Esophagus (tissue), 2 donors: ENCODE results near the gene PRG3. TPM values are rescaled to one million over a fixed set of nuclear protein-coding genes. Genes with fewer than 3 reads are reported as not detected.
A peak's percentile ranks its signal among the peaks of the same experiment; 100 is the strongest.

ENCODE experiments used
- H3K27ac ChIP-seq, 2 donors: one replicate each; pipeline ENCODE4 v1.5.1; 2013; ENCODE audit warnings: low read depth in 2 of 2, mild to moderate bottlenecking in 2 of 2, inconsistent platforms in 1 of 2, low read length in 1 of 2, moderate library complexity in 1 of 2
- H3K27me3 ChIP-seq, 2 donors: one replicate each; pipeline ENCODE4 v1.6.1; 2013; ENCODE audit warnings: low read length in 2 of 2, control low read depth in 1 of 2, mild to moderate bottlenecking in 1 of 2; ENCODE audit not compliant: insufficient read depth in 2 of 2, control insufficient read depth in 1 of 2
- H3K36me3 ChIP-seq, 2 donors: one replicate each; pipeline ENCODE4 v1.6.1; 2013; ENCODE audit warnings: low read length in 1 of 2; ENCODE audit not compliant: control insufficient read depth in 2 of 2, insufficient read depth in 2 of 2
- H3K4me1 ChIP-seq, 2 donors: one replicate each; pipeline ENCODE4 v1.6.1; 2013; ENCODE audit warnings: low read length in 1 of 2; ENCODE audit not compliant: control insufficient read depth in 2 of 2, insufficient read depth in 2 of 2
- H3K4me3 ChIP-seq, 2 donors: one replicate each; pipeline ENCODE4 v1.5.1; 2013; ENCODE audit warnings: low read length in 2 of 2, mild to moderate bottlenecking in 2 of 2, low read depth in 1 of 2, moderate library complexity in 1 of 2
- H3K9me3 ChIP-seq, 2 donors: one replicate each; pipeline ENCODE4 v1.6.1; 2013; ENCODE audit warnings: mild to moderate bottlenecking in 2 of 2, low read depth in 1 of 2, low read length in 1 of 2, moderate library complexity in 1 of 2; ENCODE audit not compliant: control insufficient read depth in 2 of 2, insufficient read depth in 1 of 2
- WGBS, 2 donors: extraction: QIAGEN DNeasy Blood & Tissue Kit; methylation state at CpG; one replicate each; pipeline ENCODE4 v1.1.7; 2013; 5-methylcytosine and 5-hydroxymethylcytosine counted together
- polyA plus RNA-seq, 2 donors: library from polyadenylated mRNA; stranded (reverse); fragments of 200-250 nt; gene quantifications; one replicate each; pipeline ENCODE4 v1.2.3, GENCODE V29; 2013
- donor health status: healthy with polysubstance abuse.
- donor health status: Bipolar disorder and iron deficiency.

The PRG3 gene
- polyA plus RNA-seq = not detected

DNA sequence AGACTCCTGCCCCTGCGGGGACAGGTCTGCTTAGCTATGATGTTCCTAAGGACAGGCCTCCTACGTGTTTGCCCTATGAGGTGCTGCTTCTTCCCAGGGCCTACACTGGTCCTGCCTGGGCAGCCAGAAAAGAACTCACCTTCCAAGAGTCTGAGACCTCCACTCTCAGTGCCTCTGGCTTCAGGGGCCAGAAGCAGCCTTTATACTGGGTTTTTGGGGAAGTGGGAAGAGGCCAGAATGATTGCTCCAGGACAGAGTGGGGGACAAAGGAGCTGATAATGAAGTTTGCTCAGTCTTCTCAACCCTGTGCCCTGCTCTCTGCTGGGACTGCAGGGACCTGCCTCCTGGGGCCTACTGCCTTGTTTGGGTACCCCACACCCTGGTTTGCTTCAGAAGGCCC, at the start of gene PRG3:
Gene PRG3 (minus strand): TSS at position 176 of the 400 bp plus-strand sequence. CDS start 442 bp downstream, outside the sequence.
- no peaks in the 10 kb centered on the region for H3K36me3 ChIP-seq
- WGBS, 2 donors = 78 to 88% methylated on average over 2 of the region's 2 CpGs
- no peaks in the 10 kb centered on the region for H3K27me3 ChIP-seq
- no peaks in the 10 kb centered on the region for H3K9me3 ChIP-seq
- no peaks in the 10 kb centered on the region for H3K4me1 ChIP-seq
- H3K4me3 ChIP-seq = no peak within 1 kb of the TSS
- no peak within 1 kb of the TSS for H3K27ac ChIP-seq

GRCh38 chr11:57429946-57430345, 49.0 kb upstream of the PRG3 start:
- Histone ChIP-seq H3K4me1 (peaks cover 4 to 13% of the 10 kb centered on the region in 2 donors), H3K4me3 (no peak overlapping the region), H3K36me3 (no peaks in the 10 kb centered on the region), H3K9me3 (no peaks in the 10 kb centered on the region), H3K27ac (no peak overlapping the region), H3K27me3 (no peaks in the 10 kb centered on the region)
- 49 to 57% methylated on average over 4 of the region's 4 CpGs for WGBS, 2 donors

- Histone ChIP-seq H3K36me3 (no peaks in the 10 kb centered on the region), H3K9me3 (no peaks in the 10 kb centered on the region), H3K4me1 (peaks cover 4 to 21% of the 10 kb centered on the region in 2 donors), H3K4me3 (no peak overlapping the region), H3K27me3 (no peaks in the 10 kb centered on the region), H3K27ac (no peak overlapping the region)
- 84 to 94% methylated on average over 5 of the region's 5 CpGs for WGBS, 2 donors
These were observed 47.7 kb upstream of the PRG3 start for GRCh38 chr11:57428643-57429042.

- H3K9me3 ChIP-seq = no peaks in the 10 kb centered on the region
- H3K4me3 ChIP-seq = no peak overlapping the region
- no peaks in the 10 kb centered on the region for H3K36me3 ChIP-seq
- 25 to 40% methylated on average over 8 of the region's 8 CpGs for WGBS, 2 donors
- peak overlapping the region; percentile 96 to 97 for H3K27ac ChIP-seq
- H3K4me1 ChIP-seq = peaks cover 4 to 23% of the 10 kb centered on the region in 2 donors
- H3K27me3 ChIP-seq = no peaks in the 10 kb centered on the region
These were observed 46.8 kb upstream of the PRG3 start for GRCh38 chr11:57427727-57428082.

GRCh38 chr11:57426929-57427726, 46.2 kb upstream of the PRG3 start, which contains the start of gene SLC43A3:
TSS of gene SLC43A3 (minus strand) at chr11:57427121. CDS start at chr11:57426172, 949 bp downstream.
- peaks cover 4 to 23% of the 10 kb centered on the region in 2 donors for H3K4me1 ChIP-seq
- H3K36me3 ChIP-seq = no peaks in the 10 kb centered on the region
- H3K4me3 ChIP-seq = peak within 1 kb of the TSS; percentile 54 to 55
- H3K9me3 ChIP-seq = no peaks in the 10 kb centered on the region
- 2 to 4% methylated on average over 37 to 39 of the region's 39 CpGs for WGBS, 2 donors
- peak within 1 kb of the TSS; percentile 96 to 97 for H3K27ac ChIP-seq
- no peaks in the 10 kb centered on the region for H3K27me3 ChIP-seq

GRCh38 chr11:57426439-57426928, 45.5 kb upstream of the PRG3 start:
- Histone ChIP-seq H3K4me1 (peaks cover 4 to 23% of the 10 kb centered on the region in 2 donors), H3K36me3 (no peaks in the 10 kb centered on the region), H3K4me3 (peak overlapping the region; percentile 54 to 55), H3K9me3 (no peaks in the 10 kb centered on the region), H3K27me3 (no peaks in the 10 kb centered on the region), H3K27ac (peak overlapping the region; percentile 96 to 97)
- 8 to 9% methylated on average over 16 of the region's 16 CpGs for WGBS, 2 donors

DNA sequence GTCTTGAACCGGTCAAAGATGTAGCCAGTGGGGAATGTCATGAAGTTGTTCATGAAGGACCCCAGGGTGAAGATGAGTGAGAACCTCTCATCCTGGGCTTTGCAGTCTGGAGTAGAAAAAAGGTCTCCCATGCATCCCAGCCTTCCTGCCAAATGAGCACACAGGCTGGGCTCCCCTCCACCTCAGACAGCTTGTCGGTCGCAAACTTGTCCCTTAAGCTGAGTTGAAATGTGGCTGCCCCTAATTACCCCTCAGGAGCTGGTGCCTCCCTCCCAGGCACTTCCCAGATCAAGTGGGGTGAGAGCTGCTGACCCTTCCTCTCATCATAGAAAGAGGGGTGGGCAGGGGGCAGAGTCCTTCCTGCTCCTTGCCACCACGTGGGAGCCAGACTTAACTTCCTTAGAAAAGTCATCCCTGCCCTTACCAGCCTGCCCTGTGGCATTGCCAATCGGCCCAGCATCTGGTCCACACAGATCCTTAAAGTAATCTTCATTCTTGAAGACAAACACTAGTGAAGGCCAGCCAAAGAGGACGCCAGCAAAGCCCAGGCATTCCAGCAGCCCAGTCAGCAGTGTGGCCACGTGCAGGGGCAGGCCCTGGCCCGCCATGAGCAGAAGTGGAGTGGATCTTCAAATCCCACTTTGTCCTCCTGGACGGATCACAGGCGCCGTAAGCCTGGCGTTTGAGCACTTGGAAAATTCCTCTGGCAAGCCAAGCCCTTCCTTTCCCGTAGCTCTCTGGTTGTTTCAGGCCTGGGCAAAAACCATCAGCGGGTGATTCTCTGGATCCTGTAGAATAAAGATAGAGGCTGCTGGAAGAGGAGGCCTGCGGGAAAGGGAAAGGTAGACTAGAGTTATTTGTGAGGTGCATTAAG, 44.9 kb upstream of the PRG3 start:
- WGBS, 2 donors = 10 to 27% methylated on average over 15 of the region's 15 CpGs
- peaks cover 4 to 23% of the 10 kb centered on the region in 2 donors for H3K4me1 ChIP-seq
- H3K9me3 ChIP-seq = no peaks in the 10 kb centered on the region
- H3K27me3 ChIP-seq = no peaks in the 10 kb centered on the region
- H3K36me3 ChIP-seq = no peaks in the 10 kb centered on the region
- H3K4me3 ChIP-seq = peak overlapping the region; percentile 54 to 55
- H3K27ac ChIP-seq = peak overlapping the region; percentile 96 to 97

DNA sequence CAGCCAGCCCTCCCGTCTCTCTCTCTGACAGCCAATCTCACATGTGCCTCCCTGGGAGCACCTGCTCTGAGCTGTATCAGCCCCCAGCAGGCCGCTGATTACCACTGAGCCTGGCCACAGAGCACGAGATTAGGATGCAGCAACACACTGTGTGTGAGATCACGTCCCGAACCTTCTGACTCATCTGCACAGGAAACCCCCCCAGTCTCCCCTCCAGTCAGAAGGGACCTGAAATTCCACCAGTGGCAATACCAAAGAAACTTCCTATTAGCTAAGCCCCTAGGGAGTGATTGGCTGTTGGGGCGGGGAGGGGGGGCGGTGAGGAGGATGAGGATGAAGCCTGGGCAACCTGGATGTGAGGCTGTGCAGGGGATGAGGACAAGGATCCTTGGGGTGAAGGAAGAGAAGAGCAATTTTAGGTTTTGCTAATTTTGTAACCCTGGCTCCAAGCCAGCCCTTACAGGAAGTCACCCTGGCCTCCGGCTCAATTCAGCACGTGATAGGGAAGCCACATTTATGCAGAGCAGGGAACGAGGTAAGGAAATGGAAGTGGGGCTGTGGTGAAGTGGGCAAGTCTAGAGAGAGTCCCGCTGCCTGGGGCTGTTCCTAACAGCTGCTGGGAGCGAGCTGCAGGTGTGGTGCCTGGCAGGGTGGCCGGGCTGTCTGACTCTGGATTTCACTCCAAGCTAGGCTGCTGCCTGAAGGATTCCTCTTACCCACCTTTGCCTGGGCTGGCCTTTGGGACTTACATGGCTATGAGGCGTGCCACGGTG, 44.0 kb upstream of the PRG3 start:
- Histone ChIP-seq H3K36me3 (peaks cover under 1 to 4% of the 10 kb centered on the region in 2 donors), H3K4me1 (peaks cover 4 to 23% of the 10 kb centered on the region in 2 donors), H3K4me3 (peak overlapping the region; percentile 7 to 55), H3K9me3 (no peaks in the 10 kb centered on the region), H3K27ac (peak overlapping the region; percentile 96 to 97), H3K27me3 (no peaks in the 10 kb centered on the region)
- WGBS, 2 donors = 20 to 29% methylated on average over 15 of the region's 15 CpGs
